GM12874 (cell line): Measurements from ENCODE around the gene RNF144B.

Experiments
- TF ChIP-seq, protein P1 (sequence below): IDR thresholded peaks from 2 replicates; pipeline ENCODE4 v1.5.1; 2011; ENCODE audit warnings: low read depth, mild to moderate bottlenecking, control low read depth, low read length, moderate library complexity; ENCODE audit not compliant: insufficient read depth

The RNF144B gene

GRCh38 chr6:18469536-18469935, 82.4 kb downstream of the RNF144B start:
- TF ChIP-seq, protein P1, sequence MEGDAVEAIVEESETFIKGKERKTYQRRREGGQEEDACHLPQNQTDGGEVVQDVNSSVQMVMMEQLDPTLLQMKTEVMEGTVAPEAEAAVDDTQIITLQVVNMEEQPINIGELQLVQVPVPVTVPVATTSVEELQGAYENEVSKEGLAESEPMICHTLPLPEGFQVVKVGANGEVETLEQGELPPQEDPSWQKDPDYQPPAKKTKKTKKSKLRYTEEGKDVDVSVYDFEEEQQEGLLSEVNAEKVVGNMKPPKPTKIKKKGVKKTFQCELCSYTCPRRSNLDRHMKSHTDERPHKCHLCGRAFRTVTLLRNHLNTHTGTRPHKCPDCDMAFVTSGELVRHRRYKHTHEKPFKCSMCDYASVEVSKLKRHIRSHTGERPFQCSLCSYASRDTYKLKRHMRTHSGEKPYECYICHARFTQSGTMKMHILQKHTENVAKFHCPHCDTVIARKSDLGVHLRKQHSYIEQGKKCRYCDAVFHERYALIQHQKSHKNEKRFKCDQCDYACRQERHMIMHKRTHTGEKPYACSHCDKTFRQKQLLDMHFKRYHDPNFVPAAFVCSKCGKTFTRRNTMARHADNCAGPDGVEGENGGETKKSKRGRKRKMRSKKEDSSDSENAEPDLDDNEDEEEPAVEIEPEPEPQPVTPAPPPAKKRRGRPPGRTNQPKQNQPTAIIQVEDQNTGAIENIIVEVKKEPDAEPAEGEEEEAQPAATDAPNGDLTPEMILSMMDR = no peak

DNA sequence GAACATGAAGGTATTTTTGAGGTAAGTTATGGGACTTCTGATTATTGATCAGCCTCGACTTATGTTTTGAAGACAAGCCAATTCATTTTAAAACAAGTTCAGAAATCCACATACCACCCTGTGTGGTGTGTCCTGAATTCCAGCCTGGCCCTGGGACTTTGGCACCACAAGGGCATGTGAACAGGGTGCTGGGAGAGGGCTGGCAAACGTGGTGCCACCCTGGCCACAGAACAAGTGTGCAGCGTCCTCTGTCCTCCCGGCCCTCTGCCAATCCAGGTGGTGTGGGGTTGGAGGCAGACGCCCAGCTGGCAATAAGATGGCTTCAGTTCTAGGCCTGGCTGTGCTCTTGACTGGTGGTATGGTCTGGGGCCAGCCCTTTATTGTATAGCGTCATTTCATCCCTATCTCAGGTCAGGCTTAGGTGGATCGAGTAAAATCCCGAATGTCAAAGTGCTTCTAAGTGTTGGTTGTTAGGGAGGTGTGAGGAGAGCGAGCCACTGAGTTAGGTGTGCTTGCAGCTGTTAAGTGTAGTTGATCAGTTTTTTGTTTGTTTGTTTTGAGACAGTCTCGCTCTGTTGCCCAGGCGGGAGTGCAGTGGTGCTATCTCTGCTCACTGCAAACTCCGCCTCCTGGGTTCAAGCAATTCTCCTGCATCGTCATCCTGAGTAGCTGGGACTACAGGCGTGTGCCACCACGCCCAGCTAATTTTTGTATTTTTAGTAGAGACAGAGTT, 84.2 kb downstream of the RNF144B start:
- TF ChIP-seq, protein P1 = no peak

GRCh38 chr6:18472941-18473340, 85.8 kb downstream of the RNF144B start:
- TF ChIP-seq, protein P1 = no peak

GRCh38 chr6:18473755-18474154, 86.6 kb downstream of the RNF144B start:
- TF ChIP-seq, protein P1 = no peak

DNA sequence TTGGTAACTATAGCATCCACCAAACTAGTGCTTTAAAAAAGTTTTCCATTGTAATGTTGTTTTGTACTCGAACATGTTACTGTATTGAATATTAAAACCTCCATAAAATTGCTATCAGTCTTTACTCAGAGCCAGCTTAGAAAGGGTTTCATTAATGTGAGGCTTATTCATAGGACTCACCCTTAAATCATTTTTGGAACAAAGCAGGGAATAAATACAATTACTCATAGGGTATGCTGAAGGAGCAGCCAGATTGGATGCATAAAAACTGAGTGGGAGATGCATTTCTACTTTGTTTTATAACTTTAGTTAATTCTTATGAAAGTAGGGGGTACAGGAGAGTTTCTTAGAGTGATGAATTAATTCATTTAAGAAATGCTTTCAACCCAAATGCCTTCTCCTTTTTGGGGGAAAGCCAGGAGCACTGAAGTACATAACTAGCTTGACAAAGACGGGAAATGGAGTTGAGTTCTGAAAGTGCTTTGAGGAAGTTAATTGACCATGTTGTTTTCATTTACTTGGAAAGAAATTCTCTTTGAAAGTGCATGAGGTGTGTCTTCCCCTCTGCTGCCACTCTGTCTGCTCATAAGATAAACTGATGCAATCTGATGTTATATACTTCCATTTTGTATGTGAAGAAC, 90.3 kb downstream of the RNF144B start:
- TF ChIP-seq, protein P1 = no peak

- TF ChIP-seq, protein P1 = no peak
Measured at GRCh38 chr6:18478610-18479009, 91.5 kb downstream of the RNF144B start.

- TF ChIP-seq, protein P1 = no peak
Measured at GRCh38 chr6:18481870-18482269, 94.7 kb downstream of the RNF144B start.
